ENCODE measurements around the gene AMIGO3. TPM values are rescaled to one million over a fixed set of nuclear protein-coding genes. Genes with fewer than 3 reads are reported as not detected.

Gene AMIGO3
- total RNA-seq, 2 experiments from 2014 or later, result 0.82 to 1.3 TPM

DNA sequence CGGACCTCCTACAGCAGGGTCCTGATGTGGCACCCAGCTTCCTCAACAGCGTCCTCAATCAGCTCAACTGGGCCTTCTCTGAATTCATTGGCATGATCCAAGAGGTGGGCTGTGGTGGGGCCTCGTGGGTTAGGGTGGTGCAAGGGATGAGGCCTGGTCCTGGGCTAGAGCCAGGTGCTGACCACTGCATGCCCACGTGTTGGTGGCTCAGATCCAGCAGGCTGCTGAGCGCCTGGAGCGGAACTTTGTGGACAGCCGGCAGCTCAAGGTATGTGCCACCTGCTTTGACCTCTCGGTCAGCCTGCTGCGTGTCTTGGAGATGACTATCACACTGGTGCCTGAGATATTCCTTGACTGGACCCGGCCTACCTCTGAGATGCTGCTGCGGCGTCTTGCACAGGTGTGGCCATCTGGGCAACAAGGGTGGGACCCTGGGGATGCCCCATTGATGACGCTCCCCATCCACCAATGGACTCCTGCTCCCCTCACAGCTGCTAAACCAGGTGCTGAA lies 3.8 kb downstream of the AMIGO3 start:
- Mint-ChIP-seq H3K27ac (no peak overlapping the region), H3K27me3 (no peaks in the 10 kb centered on the region), H3K9me3 (no peaks in the 10 kb centered on the region), H3K4me1 (ENCODE audit: low read depth) (peaks cover 17% of the 10 kb centered on the region), H3K4me3 (no peak overlapping the region), H3K36me3 (ENCODE audit: low read depth) (peaks cover 16% of the 10 kb centered on the region)
- Histone ChIP-seq H3K4me3 (ENCODE audit: low read length) (no peak overlapping the region), H3K36me3 (ENCODE audit: insufficient read depth, low read length) (peaks cover 23% of the 10 kb centered on the region), H3K4me1 (ENCODE audit: insufficient read depth, low read length) (peaks cover 28% of the 10 kb centered on the region), H3K9me3 (ENCODE audit: control insufficient read depth in 1 of 2, insufficient read depth in 1 of 2, low read length in 2 of 2) (no peaks in the 10 kb centered on the region), H3K27me3 (ENCODE audit: control insufficient read depth in 1 of 2, insufficient read depth in 2 of 2, low read length in 2 of 2) (no peaks in the 10 kb centered on the region), H3K27ac (ENCODE audit: low read depth in 1 of 2, low read length in 2 of 2) (no peak overlapping the region)
- CTCF ChIA-PET, result interaction anchor here (1.1 kb wide), 1 partner anchor 124 kb away, joined by 4 read pairs; no protein-coding TSS in a partner anchor
- TF ChIP-seq, protein P1, sequence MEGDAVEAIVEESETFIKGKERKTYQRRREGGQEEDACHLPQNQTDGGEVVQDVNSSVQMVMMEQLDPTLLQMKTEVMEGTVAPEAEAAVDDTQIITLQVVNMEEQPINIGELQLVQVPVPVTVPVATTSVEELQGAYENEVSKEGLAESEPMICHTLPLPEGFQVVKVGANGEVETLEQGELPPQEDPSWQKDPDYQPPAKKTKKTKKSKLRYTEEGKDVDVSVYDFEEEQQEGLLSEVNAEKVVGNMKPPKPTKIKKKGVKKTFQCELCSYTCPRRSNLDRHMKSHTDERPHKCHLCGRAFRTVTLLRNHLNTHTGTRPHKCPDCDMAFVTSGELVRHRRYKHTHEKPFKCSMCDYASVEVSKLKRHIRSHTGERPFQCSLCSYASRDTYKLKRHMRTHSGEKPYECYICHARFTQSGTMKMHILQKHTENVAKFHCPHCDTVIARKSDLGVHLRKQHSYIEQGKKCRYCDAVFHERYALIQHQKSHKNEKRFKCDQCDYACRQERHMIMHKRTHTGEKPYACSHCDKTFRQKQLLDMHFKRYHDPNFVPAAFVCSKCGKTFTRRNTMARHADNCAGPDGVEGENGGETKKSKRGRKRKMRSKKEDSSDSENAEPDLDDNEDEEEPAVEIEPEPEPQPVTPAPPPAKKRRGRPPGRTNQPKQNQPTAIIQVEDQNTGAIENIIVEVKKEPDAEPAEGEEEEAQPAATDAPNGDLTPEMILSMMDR (IDR thresholded peaks at IDR 0.05), result no peak
- ATAC-seq (ENCODE audit: poor library complexity) (no peak), DNase-seq (peak in 1 of 14 experiments; percentile 20)
- intact Hi-C loops (cut with DNase I, micrococcal nuclease), result no loop called here
- POLR2A ChIA-PET, result no interaction called here

- peak in 1 of 14 experiments; percentile 14 for DNase-seq
- TF ChIP-seq, protein P1 (IDR thresholded peaks at IDR 0.05), result no peak
- no peak overlapping the region for H3K27ac Mint-ChIP-seq
- peaks cover 28% of the 10 kb centered on the region for H3K4me1 ChIP-seq (ENCODE audit: insufficient read depth, low read length)
- H3K4me3 Mint-ChIP-seq, result no peak overlapping the region
- no peaks in the 10 kb centered on the region for H3K9me3 ChIP-seq (ENCODE audit: control insufficient read depth in 1 of 2, insufficient read depth in 1 of 2, low read length in 2 of 2)
- no peaks in the 10 kb centered on the region for H3K27me3 ChIP-seq (ENCODE audit: control insufficient read depth in 1 of 2, insufficient read depth in 2 of 2, low read length in 2 of 2)
- H3K27ac ChIP-seq (ENCODE audit: low read depth in 1 of 2, low read length in 2 of 2), result no peak overlapping the region
- no peaks in the 10 kb centered on the region for H3K9me3 Mint-ChIP-seq
- no peak overlapping the region for H3K4me3 ChIP-seq (ENCODE audit: low read length)
- H3K4me1 Mint-ChIP-seq (ENCODE audit: low read depth), result peaks cover 15% of the 10 kb centered on the region
- H3K36me3 Mint-ChIP-seq (ENCODE audit: low read depth), result peaks cover 14% of the 10 kb centered on the region
- intact Hi-C loops (cut with DNase I, micrococcal nuclease), result no loop called here
- peaks cover 21% of the 10 kb centered on the region for H3K36me3 ChIP-seq (ENCODE audit: insufficient read depth, low read length)
- no peak for ATAC-seq (ENCODE audit: poor library complexity)
- ChIA-PET CTCF (interaction anchor here (1.1 kb wide), 1 partner anchor 124 kb away, joined by 4 read pairs; no protein-coding TSS in a partner anchor), POLR2A (no interaction called here)
- H3K27me3 Mint-ChIP-seq, result no peaks in the 10 kb centered on the region
Measured at GRCh38 chr3:49714728-49715550, 4.5 kb downstream of the AMIGO3 start.

- TF ChIP-seq, protein P1 (IDR thresholded peaks at IDR 0.05), result no peak
- Histone ChIP-seq H3K4me1 (ENCODE audit: insufficient read depth, low read length) (peaks cover 14% of the 10 kb centered on the region), H3K4me3 (ENCODE audit: low read length) (no peak overlapping the region), H3K9me3 (ENCODE audit: control insufficient read depth in 1 of 2, insufficient read depth in 1 of 2, low read length in 2 of 2) (no peaks in the 10 kb centered on the region), H3K27me3 (ENCODE audit: control insufficient read depth in 1 of 2, insufficient read depth in 2 of 2, low read length in 2 of 2) (no peaks in the 10 kb centered on the region), H3K36me3 (ENCODE audit: insufficient read depth, low read length) (peaks cover 21% of the 10 kb centered on the region), H3K27ac (ENCODE audit: low read depth in 1 of 2, low read length in 2 of 2) (no peak overlapping the region)
- H3K27me3 Mint-ChIP-seq, result no peaks in the 10 kb centered on the region
- H3K4me3 Mint-ChIP-seq, result no peak overlapping the region
- peaks cover under 1% of the 10 kb centered on the region for H3K4me1 Mint-ChIP-seq (ENCODE audit: low read depth)
- H3K36me3 Mint-ChIP-seq (ENCODE audit: low read depth), result peaks cover 8% of the 10 kb centered on the region
- ATAC-seq (ENCODE audit: poor library complexity) (no peak), DNase-seq (peak in 1 of 14 experiments; percentile 18)
- intact Hi-C loops (cut with DNase I, micrococcal nuclease), result no loop called here
- H3K27ac Mint-ChIP-seq, result no peak overlapping the region
- no peaks in the 10 kb centered on the region for H3K9me3 Mint-ChIP-seq
- CTCF ChIA-PET, result no interaction called here
- POLR2A ChIA-PET, result no interaction called here
Measured at GRCh38 chr3:49713336-49714105, 6.0 kb downstream of the AMIGO3 start.

Measured in CD4-positive, alpha-beta T cell (primary cell).